C4-2B (cell line): ENCODE measurements around the gene MRNIP.

Source experiments
- ZFX ChIP-seq: fragments of 450-650 bp; IDR thresholded peaks from 2 replicates; pipeline ENCODE4 v1.6.1; 2017
- TF ChIP-seq, protein P1 (sequence below): fragments of 450-650 bp; conservative IDR thresholded peaks from 2 replicates; pipeline ENCODE4 v1.5.1; 2017; ENCODE audit warnings: mild to moderate bottlenecking

GRCh38 chr5:179876610-179876952 lies 18.0 kb upstream of the MRNIP start:
- TF ChIP-seq, protein P1, sequence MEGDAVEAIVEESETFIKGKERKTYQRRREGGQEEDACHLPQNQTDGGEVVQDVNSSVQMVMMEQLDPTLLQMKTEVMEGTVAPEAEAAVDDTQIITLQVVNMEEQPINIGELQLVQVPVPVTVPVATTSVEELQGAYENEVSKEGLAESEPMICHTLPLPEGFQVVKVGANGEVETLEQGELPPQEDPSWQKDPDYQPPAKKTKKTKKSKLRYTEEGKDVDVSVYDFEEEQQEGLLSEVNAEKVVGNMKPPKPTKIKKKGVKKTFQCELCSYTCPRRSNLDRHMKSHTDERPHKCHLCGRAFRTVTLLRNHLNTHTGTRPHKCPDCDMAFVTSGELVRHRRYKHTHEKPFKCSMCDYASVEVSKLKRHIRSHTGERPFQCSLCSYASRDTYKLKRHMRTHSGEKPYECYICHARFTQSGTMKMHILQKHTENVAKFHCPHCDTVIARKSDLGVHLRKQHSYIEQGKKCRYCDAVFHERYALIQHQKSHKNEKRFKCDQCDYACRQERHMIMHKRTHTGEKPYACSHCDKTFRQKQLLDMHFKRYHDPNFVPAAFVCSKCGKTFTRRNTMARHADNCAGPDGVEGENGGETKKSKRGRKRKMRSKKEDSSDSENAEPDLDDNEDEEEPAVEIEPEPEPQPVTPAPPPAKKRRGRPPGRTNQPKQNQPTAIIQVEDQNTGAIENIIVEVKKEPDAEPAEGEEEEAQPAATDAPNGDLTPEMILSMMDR = no peak
- no peak for TF ChIP-seq ZFX
